Measurements from ENCODE around the gene SBK2. TPM values are rescaled to one million over a fixed set of nuclear protein-coding genes. Genes with fewer than 3 reads are reported as not detected.

Gene SBK2
- total RNA-seq, 6 experiments from 2014 or later: not detected

GRCh38 chr19:55542292-55542855 is 5.4 kb upstream of the SBK2 start:
- TF ChIP-seq CTCF (IDR thresholded peaks at IDR 0.05): no peak
- H3K27me3 Mint-ChIP-seq (ENCODE audit: insufficient read depth): peaks cover 11% of the 10 kb centered on the region; the same call in 1 of the 2 replicates
- H3K4me1 Mint-ChIP-seq (ENCODE audit: low read depth): peaks cover 21% of the 10 kb centered on the region
- DNase-seq: no peak
- H3K9me3 Mint-ChIP-seq: no peaks in the 10 kb centered on the region
- no peak overlapping the region for H3K4me3 Mint-ChIP-seq
- no peak overlapping the region for H3K27ac Mint-ChIP-seq
- H3K36me3 Mint-ChIP-seq (ENCODE audit: low read depth): no peaks in the 10 kb centered on the region

GRCh38 chr19:55541091-55541490 is 4.2 kb upstream of the SBK2 start:
- no peaks in the 10 kb centered on the region for H3K36me3 Mint-ChIP-seq (ENCODE audit: low read depth)
- no peak for TF ChIP-seq CTCF (IDR thresholded peaks at IDR 0.05)
- H3K9me3 Mint-ChIP-seq: no peaks in the 10 kb centered on the region
- no peak overlapping the region for H3K27ac Mint-ChIP-seq
- DNase-seq: no peak
- H3K27me3 Mint-ChIP-seq (ENCODE audit: insufficient read depth): peaks cover 11% of the 10 kb centered on the region; the same call in 1 of the 2 replicates
- no peak overlapping the region for H3K4me3 Mint-ChIP-seq
- H3K4me1 Mint-ChIP-seq (ENCODE audit: low read depth): peaks cover 11% of the 10 kb centered on the region; the same call in 1 of the 2 replicates

- Mint-ChIP-seq H3K4me3 (no peak overlapping the region), H3K36me3 (ENCODE audit: low read depth) (no peaks in the 10 kb centered on the region), H3K27me3 (ENCODE audit: insufficient read depth) (peaks cover 10% of the 10 kb centered on the region; the same call in 1 of the 2 replicates), H3K27ac (no peak overlapping the region), H3K4me1 (ENCODE audit: low read depth) (peaks cover 7% of the 10 kb centered on the region; the same call in 1 of the 2 replicates), H3K9me3 (no peaks in the 10 kb centered on the region)
- no peak for TF ChIP-seq CTCF (IDR thresholded peaks at IDR 0.05)
- no peak for DNase-seq
Measured at GRCh38 chr19:55540619-55541018, 3.7 kb upstream of the SBK2 start.

- no peak overlapping the region for H3K27ac Mint-ChIP-seq
- peaks cover 6% of the 10 kb centered on the region; the same call in 1 of the 2 replicates for H3K27me3 Mint-ChIP-seq (ENCODE audit: insufficient read depth)
- no peak overlapping the region for H3K4me3 Mint-ChIP-seq
- H3K9me3 Mint-ChIP-seq: no peaks in the 10 kb centered on the region
- TF ChIP-seq CTCF (IDR thresholded peaks at IDR 0.05): no peak
- no peak for DNase-seq
- H3K4me1 Mint-ChIP-seq (ENCODE audit: low read depth): no peaks in the 10 kb centered on the region
- no peaks in the 10 kb centered on the region for H3K36me3 Mint-ChIP-seq (ENCODE audit: low read depth)
Measured at GRCh38 chr19:55539090-55539984, 2.4 kb upstream of the SBK2 start.

GRCh38 chr19:55538132-55538531 is 1.2 kb upstream of the SBK2 start:
- no peaks in the 10 kb centered on the region for H3K9me3 Mint-ChIP-seq
- no peak for DNase-seq
- H3K4me3 Mint-ChIP-seq: no peak overlapping the region
- H3K36me3 Mint-ChIP-seq (ENCODE audit: low read depth): no peaks in the 10 kb centered on the region
- H3K27me3 Mint-ChIP-seq (ENCODE audit: insufficient read depth): peaks cover 6% of the 10 kb centered on the region; the same call in 1 of the 2 replicates
- no peak overlapping the region for H3K27ac Mint-ChIP-seq
- no peaks in the 10 kb centered on the region for H3K4me1 Mint-ChIP-seq (ENCODE audit: low read depth)
- TF ChIP-seq CTCF (IDR thresholded peaks at IDR 0.05): no peak
